Activated naive CD4-positive, alpha-beta T cell treated with anti-CD3 and anti-CD28 coated beads, Interleukin-2, amount 50 U/mL, for 24 hours (primary cell): ENCODE data around the gene VPS41.

ENCODE experiments used
- H3K27ac Mint-ChIP-seq: one replicate; pipeline ENCODE4 v1.8.0; 2021; ENCODE audit warnings: mild to moderate bottlenecking, mixed read lengths
- H3K27me3 Mint-ChIP-seq: one replicate; pipeline ENCODE4 v1.8.0; 2021; ENCODE audit warnings: mixed read lengths
- H3K36me3 Mint-ChIP-seq: one replicate; pipeline ENCODE4 v1.8.0; 2021; ENCODE audit warnings: mixed read lengths
- H3K4me1 Mint-ChIP-seq: one replicate; pipeline ENCODE4 v1.8.0; 2021; ENCODE audit warnings: mixed read lengths
- H3K4me3 Mint-ChIP-seq: one replicate; pipeline ENCODE4 v1.8.0; 2021; ENCODE audit warnings: mild to moderate bottlenecking, mixed read lengths
- H3K9me3 Mint-ChIP-seq: one replicate; pipeline ENCODE4 v1.8.0; 2021; ENCODE audit warnings: mixed read lengths

VPS41 gene

GRCh38 chr7:38819463-38819862, 89.5 kb downstream of the VPS41 start:
- no peak overlapping the region for H3K4me3 Mint-ChIP-seq
- H3K4me1 Mint-ChIP-seq: no peaks in the 10 kb centered on the region
- H3K9me3 Mint-ChIP-seq: no peaks in the 10 kb centered on the region
- H3K27me3 Mint-ChIP-seq: no peaks in the 10 kb centered on the region
- H3K36me3 Mint-ChIP-seq: peaks cover 22% of the 10 kb centered on the region
- H3K27ac Mint-ChIP-seq: no peak overlapping the region

GRCh38 chr7:38817526-38817925, 91.5 kb downstream of the VPS41 start:
- no peak overlapping the region for H3K27ac Mint-ChIP-seq
- H3K4me1 Mint-ChIP-seq: no peaks in the 10 kb centered on the region

GRCh38 chr7:38813768-38814167, 95.2 kb downstream of the VPS41 start:
- H3K36me3 Mint-ChIP-seq: peaks cover 21% of the 10 kb centered on the region
- no peaks in the 10 kb centered on the region for H3K4me1 Mint-ChIP-seq
- H3K4me3 Mint-ChIP-seq: no peak overlapping the region
- no peaks in the 10 kb centered on the region for H3K27me3 Mint-ChIP-seq
- no peaks in the 10 kb centered on the region for H3K9me3 Mint-ChIP-seq
- no peak overlapping the region for H3K27ac Mint-ChIP-seq

More at GRCh38 chr7:38817526-38817925, 91.5 kb downstream of the VPS41 start:
- H3K27me3 Mint-ChIP-seq: no peaks in the 10 kb centered on the region
- no peaks in the 10 kb centered on the region for H3K9me3 Mint-ChIP-seq
- H3K4me3 Mint-ChIP-seq: no peak overlapping the region
- peaks cover 19% of the 10 kb centered on the region for H3K36me3 Mint-ChIP-seq

GRCh38 chr7:38806912-38807311, 102.1 kb downstream of the VPS41 start:
- Mint-ChIP-seq H3K36me3 (peaks cover 2% of the 10 kb centered on the region), H3K4me1 (no peaks in the 10 kb centered on the region), H3K27me3 (no peaks in the 10 kb centered on the region), H3K9me3 (no peaks in the 10 kb centered on the region), H3K4me3 (no peak overlapping the region), H3K27ac (no peak overlapping the region)

GRCh38 chr7:38801786-38802185, 107.2 kb downstream of the VPS41 start:
- H3K27ac Mint-ChIP-seq: no peak overlapping the region
- H3K27me3 Mint-ChIP-seq: no peaks in the 10 kb centered on the region
- no peaks in the 10 kb centered on the region for H3K4me1 Mint-ChIP-seq
- no peaks in the 10 kb centered on the region for H3K36me3 Mint-ChIP-seq
- H3K4me3 Mint-ChIP-seq: no peak overlapping the region
- H3K9me3 Mint-ChIP-seq: no peaks in the 10 kb centered on the region

- H3K4me3 Mint-ChIP-seq: no peak overlapping the region
- H3K36me3 Mint-ChIP-seq: no peaks in the 10 kb centered on the region
- no peaks in the 10 kb centered on the region for H3K27me3 Mint-ChIP-seq
- no peaks in the 10 kb centered on the region for H3K9me3 Mint-ChIP-seq
- no peaks in the 10 kb centered on the region for H3K4me1 Mint-ChIP-seq
- H3K27ac Mint-ChIP-seq: no peak overlapping the region
Measured at GRCh38 chr7:38798552-38799267, 110.3 kb downstream of the VPS41 start.

- peaks cover 9% of the 10 kb centered on the region for H3K36me3 Mint-ChIP-seq
- H3K4me3 Mint-ChIP-seq: no peak overlapping the region
- no peaks in the 10 kb centered on the region for H3K27me3 Mint-ChIP-seq
- H3K9me3 Mint-ChIP-seq: no peaks in the 10 kb centered on the region
- H3K4me1 Mint-ChIP-seq: no peaks in the 10 kb centered on the region
- H3K27ac Mint-ChIP-seq: no peak overlapping the region
Measured at GRCh38 chr7:38796626-38797501, 112.1 kb downstream of the VPS41 start.

GRCh38 chr7:38795593-38795992, 113.4 kb downstream of the VPS41 start:
- peaks cover 15% of the 10 kb centered on the region for H3K36me3 Mint-ChIP-seq
- no peaks in the 10 kb centered on the region for H3K9me3 Mint-ChIP-seq
- no peaks in the 10 kb centered on the region for H3K27me3 Mint-ChIP-seq
- H3K4me1 Mint-ChIP-seq: no peaks in the 10 kb centered on the region
- H3K4me3 Mint-ChIP-seq: no peak overlapping the region
- H3K27ac Mint-ChIP-seq: no peak overlapping the region

GRCh38 chr7:38781991-38782390, 127.0 kb downstream of the VPS41 start:
- Mint-ChIP-seq H3K4me3 (no peak overlapping the region), H3K9me3 (no peaks in the 10 kb centered on the region), H3K27ac (no peak overlapping the region), H3K27me3 (no peaks in the 10 kb centered on the region), H3K4me1 (no peaks in the 10 kb centered on the region), H3K36me3 (peaks cover 9% of the 10 kb centered on the region)

GRCh38 chr7:38777609-38778008, 131.4 kb downstream of the VPS41 start:
- Mint-ChIP-seq H3K36me3 (peaks cover 23% of the 10 kb centered on the region), H3K27me3 (no peaks in the 10 kb centered on the region), H3K9me3 (no peaks in the 10 kb centered on the region), H3K4me3 (no peak overlapping the region), H3K27ac (no peak overlapping the region), H3K4me1 (no peaks in the 10 kb centered on the region)

GRCh38 chr7:38775506-38776175, 133.3 kb downstream of the VPS41 start:
- Mint-ChIP-seq H3K36me3 (peaks cover 24% of the 10 kb centered on the region), H3K4me1 (no peaks in the 10 kb centered on the region), H3K27ac (no peak overlapping the region), H3K27me3 (no peaks in the 10 kb centered on the region), H3K4me3 (no peak overlapping the region), H3K9me3 (no peaks in the 10 kb centered on the region)

GRCh38 chr7:38773430-38773829, 135.6 kb downstream of the VPS41 start:
- Mint-ChIP-seq H3K9me3 (no peaks in the 10 kb centered on the region), H3K36me3 (peaks cover 35% of the 10 kb centered on the region), H3K27ac (no peak overlapping the region), H3K4me1 (no peaks in the 10 kb centered on the region), H3K27me3 (no peaks in the 10 kb centered on the region), H3K4me3 (no peak overlapping the region)

GRCh38 chr7:38760226-38760625, 148.8 kb downstream of the VPS41 start:
- Mint-ChIP-seq H3K27ac (no peak overlapping the region), H3K27me3 (no peaks in the 10 kb centered on the region), H3K4me3 (no peak overlapping the region), H3K4me1 (no peaks in the 10 kb centered on the region), H3K36me3 (peaks cover 17% of the 10 kb centered on the region), H3K9me3 (no peaks in the 10 kb centered on the region)

GRCh38 chr7:38759028-38759427, 150.0 kb downstream of the VPS41 start:
- H3K27ac Mint-ChIP-seq: no peak overlapping the region
- no peaks in the 10 kb centered on the region for H3K9me3 Mint-ChIP-seq
- H3K27me3 Mint-ChIP-seq: no peaks in the 10 kb centered on the region
- H3K36me3 Mint-ChIP-seq: peaks cover 18% of the 10 kb centered on the region
- H3K4me3 Mint-ChIP-seq: no peak overlapping the region
- H3K4me1 Mint-ChIP-seq: no peaks in the 10 kb centered on the region

- Mint-ChIP-seq H3K36me3 (peaks cover 14% of the 10 kb centered on the region), H3K4me1 (no peaks in the 10 kb centered on the region), H3K27me3 (no peaks in the 10 kb centered on the region), H3K27ac (no peak overlapping the region), H3K9me3 (no peaks in the 10 kb centered on the region), H3K4me3 (no peak overlapping the region)
Measured at GRCh38 chr7:38757931-38758330, 151.1 kb downstream of the VPS41 start.

- H3K27ac Mint-ChIP-seq: no peak overlapping the region
- H3K9me3 Mint-ChIP-seq: no peaks in the 10 kb centered on the region
- H3K27me3 Mint-ChIP-seq: no peaks in the 10 kb centered on the region
- H3K4me1 Mint-ChIP-seq: no peaks in the 10 kb centered on the region
- peaks cover 21% of the 10 kb centered on the region for H3K36me3 Mint-ChIP-seq
- H3K4me3 Mint-ChIP-seq: no peak overlapping the region
Measured at GRCh38 chr7:38756521-38756920, 152.5 kb downstream of the VPS41 start.
